ENCODE measurements around the gene TRPC6. TPM values are rescaled to one million over a fixed set of nuclear protein-coding genes. Genes with fewer than 3 reads are reported as not detected.

Gene TRPC6
- total RNA-seq, 1 donor from 2014 or later: not detected

DNA sequence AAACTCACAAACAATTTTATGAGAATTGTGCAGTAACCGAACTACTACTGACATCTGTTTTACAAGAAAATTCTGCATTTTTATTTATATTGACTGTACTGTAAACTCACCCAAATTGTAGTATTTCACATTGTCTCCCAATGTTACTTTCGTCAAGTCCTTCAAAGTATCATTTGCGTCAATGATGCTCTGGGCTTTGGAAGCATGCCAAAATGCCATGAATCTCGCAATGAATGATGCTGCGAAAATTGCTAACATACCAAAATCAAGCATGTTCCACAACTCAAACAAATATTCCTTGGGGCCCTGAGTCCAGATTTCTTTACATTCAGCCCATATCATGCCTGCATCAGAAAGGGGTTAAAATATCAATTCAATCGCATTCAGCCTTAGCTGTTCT is 107.6 kb downstream of the TRPC6 start:
- Mint-ChIP-seq H3K4me3 (no peak overlapping the region), H3K27ac (no peak overlapping the region), H3K27me3 (no peaks in the 10 kb centered on the region), H3K36me3 (ENCODE audit: low read depth) (no peaks in the 10 kb centered on the region), H3K9me3 (no peaks in the 10 kb centered on the region), H3K4me1 (no peaks in the 10 kb centered on the region)
- TF ChIP-seq, protein P1, sequence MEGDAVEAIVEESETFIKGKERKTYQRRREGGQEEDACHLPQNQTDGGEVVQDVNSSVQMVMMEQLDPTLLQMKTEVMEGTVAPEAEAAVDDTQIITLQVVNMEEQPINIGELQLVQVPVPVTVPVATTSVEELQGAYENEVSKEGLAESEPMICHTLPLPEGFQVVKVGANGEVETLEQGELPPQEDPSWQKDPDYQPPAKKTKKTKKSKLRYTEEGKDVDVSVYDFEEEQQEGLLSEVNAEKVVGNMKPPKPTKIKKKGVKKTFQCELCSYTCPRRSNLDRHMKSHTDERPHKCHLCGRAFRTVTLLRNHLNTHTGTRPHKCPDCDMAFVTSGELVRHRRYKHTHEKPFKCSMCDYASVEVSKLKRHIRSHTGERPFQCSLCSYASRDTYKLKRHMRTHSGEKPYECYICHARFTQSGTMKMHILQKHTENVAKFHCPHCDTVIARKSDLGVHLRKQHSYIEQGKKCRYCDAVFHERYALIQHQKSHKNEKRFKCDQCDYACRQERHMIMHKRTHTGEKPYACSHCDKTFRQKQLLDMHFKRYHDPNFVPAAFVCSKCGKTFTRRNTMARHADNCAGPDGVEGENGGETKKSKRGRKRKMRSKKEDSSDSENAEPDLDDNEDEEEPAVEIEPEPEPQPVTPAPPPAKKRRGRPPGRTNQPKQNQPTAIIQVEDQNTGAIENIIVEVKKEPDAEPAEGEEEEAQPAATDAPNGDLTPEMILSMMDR (IDR thresholded peaks at IDR 0.05): no peak
- POLR2A ChIA-PET: no interaction called here
- no peak for ATAC-seq (ENCODE audit: low read depth)
- DNase-seq: no peak
- CTCF ChIA-PET: no interaction called here
- intact Hi-C loops (cut with micrococcal nuclease): no loop called here

DNA sequence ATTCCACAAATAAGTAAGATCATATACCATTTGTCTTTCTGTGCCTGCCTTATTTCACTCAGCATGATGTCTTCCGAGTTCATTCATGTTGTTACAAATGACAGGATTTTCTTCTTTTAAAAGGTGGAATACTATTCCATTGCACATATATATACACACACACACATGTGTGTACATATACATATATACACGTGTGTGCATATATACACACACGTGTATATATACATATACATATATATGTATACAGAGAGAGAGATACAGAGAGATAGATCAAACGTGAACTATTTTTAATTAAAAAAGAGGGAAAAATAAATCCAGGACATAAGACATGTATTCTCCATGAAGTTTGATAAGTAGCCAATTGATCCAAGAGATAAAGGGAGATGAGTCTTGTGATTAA is 108.1 kb downstream of the TRPC6 start:
- intact Hi-C loops (cut with micrococcal nuclease): no loop called here
- Mint-ChIP-seq H3K27ac (no peak overlapping the region), H3K4me3 (no peak overlapping the region), H3K36me3 (ENCODE audit: low read depth) (no peaks in the 10 kb centered on the region), H3K9me3 (no peaks in the 10 kb centered on the region), H3K4me1 (no peaks in the 10 kb centered on the region), H3K27me3 (no peaks in the 10 kb centered on the region)
- ATAC-seq (ENCODE audit: low read depth) (no peak), DNase-seq (no peak)
- TF ChIP-seq, protein P1 (IDR thresholded peaks at IDR 0.05): no peak
- POLR2A ChIA-PET: no interaction called here
- CTCF ChIA-PET: no interaction called here

DNA sequence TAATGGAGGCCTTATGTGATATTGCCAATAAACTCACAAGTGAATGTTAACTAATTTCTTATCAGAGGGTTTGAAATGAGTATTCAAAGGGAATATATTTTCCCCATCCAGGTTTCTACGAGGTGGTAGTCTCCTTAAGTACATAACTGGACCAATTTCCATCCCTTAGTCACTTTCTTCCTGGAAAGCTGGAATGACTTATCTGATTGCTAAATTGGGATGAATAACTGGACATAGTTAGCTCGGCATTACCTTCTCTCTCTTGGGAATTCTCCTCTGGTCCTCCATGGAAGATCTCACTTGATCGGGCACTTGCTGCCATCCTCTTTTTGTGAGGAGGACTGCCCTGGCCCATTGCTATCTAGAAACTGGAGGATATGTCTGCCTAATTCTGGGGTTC is 109.1 kb downstream of the TRPC6 start:
- POLR2A ChIA-PET: no interaction called here
- no peaks in the 10 kb centered on the region for H3K9me3 Mint-ChIP-seq
- DNase-seq: no peak
- TF ChIP-seq, protein P1 (IDR thresholded peaks at IDR 0.05): no peak
- H3K27me3 Mint-ChIP-seq: no peaks in the 10 kb centered on the region
- no peaks in the 10 kb centered on the region for H3K4me1 Mint-ChIP-seq
- intact Hi-C loops (cut with micrococcal nuclease): no loop called here
- CTCF ChIA-PET: no interaction called here
- no peak overlapping the region for H3K27ac Mint-ChIP-seq
- no peaks in the 10 kb centered on the region for H3K36me3 Mint-ChIP-seq (ENCODE audit: low read depth)
- H3K4me3 Mint-ChIP-seq: no peak overlapping the region
- ATAC-seq (ENCODE audit: low read depth): no peak

- no peak overlapping the region for H3K4me3 Mint-ChIP-seq
These were observed 112.8 kb downstream of the TRPC6 start for GRCh38 chr11:101470881-101471520.

GRCh38 chr11:101470419-101470818 is 113.4 kb downstream of the TRPC6 start:
- H3K9me3 Mint-ChIP-seq: no peaks in the 10 kb centered on the region
- H3K36me3 Mint-ChIP-seq (ENCODE audit: low read depth): no peaks in the 10 kb centered on the region
- TF ChIP-seq, protein P1 (IDR thresholded peaks at IDR 0.05): no peak
- no peak overlapping the region for H3K4me3 Mint-ChIP-seq
- ChIA-PET CTCF (no interaction called here), POLR2A (no interaction called here)
- intact Hi-C loops (cut with micrococcal nuclease): no loop called here
- H3K27ac Mint-ChIP-seq: no peak overlapping the region
- DNase-seq (no peak), ATAC-seq (ENCODE audit: low read depth) (no peak)
- H3K27me3 Mint-ChIP-seq: no peaks in the 10 kb centered on the region
- no peaks in the 10 kb centered on the region for H3K4me1 Mint-ChIP-seq

More at GRCh38 chr11:101470881-101471520, 112.8 kb downstream of the TRPC6 start:
- no peaks in the 10 kb centered on the region for H3K27me3 Mint-ChIP-seq
- ChIA-PET CTCF (no interaction called here), POLR2A (no interaction called here)
- no peak overlapping the region for H3K27ac Mint-ChIP-seq
- no peaks in the 10 kb centered on the region for H3K36me3 Mint-ChIP-seq (ENCODE audit: low read depth)
- TF ChIP-seq, protein P1 (IDR thresholded peaks at IDR 0.05): no peak
- no peak for DNase-seq
- intact Hi-C loops (cut with micrococcal nuclease): no loop called here
- ATAC-seq (ENCODE audit: low read depth): no peak
- H3K4me1 Mint-ChIP-seq: no peaks in the 10 kb centered on the region
- no peaks in the 10 kb centered on the region for H3K9me3 Mint-ChIP-seq

Data from activated B cell treated with CpG ODN at 0.5 μM for 24 hours (primary cell).